NCI-H1417 (cell line): ENCODE results near the gene APOBEC4.

Source experiments
- DNase-seq, 3 experiments: peaks; one replicate each; lab custom pipeline; 2025; lab: John Stamatoyannopoulos, UW

The APOBEC4 gene

DNA sequence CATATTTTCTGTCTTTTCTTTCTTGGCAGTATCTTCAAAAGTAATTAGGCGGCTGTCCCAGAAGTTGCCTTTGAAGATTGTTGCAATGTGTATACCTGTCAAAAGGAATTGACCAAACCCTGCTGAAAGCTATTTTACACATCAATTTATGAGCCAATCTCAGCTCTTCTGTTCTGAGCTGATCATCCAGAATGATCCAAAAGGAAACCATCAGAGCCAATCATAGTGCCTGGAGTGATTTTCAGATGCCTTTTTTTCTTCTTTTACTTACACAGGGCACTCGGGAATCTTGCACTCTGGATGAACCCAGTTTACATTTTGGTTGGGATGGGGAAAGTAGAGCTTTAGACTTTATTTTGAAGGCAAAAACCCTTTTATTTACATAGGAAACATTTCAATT lies 21.8 kb upstream of the APOBEC4 start:
- no peak for DNase-seq

DNA sequence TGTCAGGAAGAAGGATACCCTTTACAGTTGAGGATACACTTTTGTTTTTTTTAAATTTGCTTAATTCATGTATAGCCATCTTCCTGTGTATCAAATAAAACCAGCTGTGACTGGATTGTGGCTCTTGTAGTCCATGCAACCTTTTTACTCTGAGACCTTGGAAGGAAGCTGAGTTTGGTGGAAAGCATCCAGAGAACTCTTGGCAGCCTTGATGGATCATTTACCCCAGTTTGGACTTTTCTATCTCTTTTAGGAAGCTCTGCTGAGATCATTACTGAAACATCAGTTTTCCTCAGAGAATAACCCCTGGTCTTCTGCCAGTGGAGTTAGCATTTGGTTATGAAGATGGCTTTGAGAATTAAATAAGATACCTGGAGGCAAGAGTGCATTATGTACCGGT lies 21.2 kb upstream of the APOBEC4 start:
- no peak for DNase-seq

DNA sequence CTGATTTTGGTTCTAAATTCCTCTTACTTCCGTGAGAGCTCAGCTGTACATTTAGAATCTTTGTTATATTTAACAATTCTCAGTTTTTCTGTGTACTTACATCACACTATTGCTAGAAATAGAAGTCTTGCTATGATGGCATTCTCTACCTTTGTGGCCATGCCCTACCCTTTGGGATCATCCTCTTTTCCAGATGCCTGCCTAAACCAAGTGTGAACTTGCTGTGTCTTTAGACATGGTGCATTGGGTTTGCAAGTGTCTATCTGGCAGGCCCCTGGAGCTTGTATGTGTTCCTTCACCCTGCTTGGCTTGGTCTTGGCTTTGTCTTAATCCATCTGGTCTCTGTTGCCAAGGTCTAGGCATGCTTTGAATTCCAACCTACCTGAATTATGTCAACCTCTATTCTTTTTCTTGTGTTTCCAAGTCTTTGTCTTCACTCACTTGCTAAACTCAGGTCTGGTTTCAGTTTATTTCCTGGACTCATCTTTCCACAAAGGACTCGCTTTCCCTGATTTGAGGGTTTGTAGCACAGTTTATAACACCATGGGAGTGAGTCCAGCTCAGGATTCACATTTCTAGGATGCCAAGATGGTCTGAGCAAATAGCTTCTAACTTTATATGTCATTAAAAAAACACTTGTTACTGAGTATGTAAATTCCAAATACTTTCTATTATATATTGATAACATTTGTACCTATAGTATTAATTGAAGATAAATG lies 20.6 kb upstream of the APOBEC4 start:
- no peak for DNase-seq

DNA sequence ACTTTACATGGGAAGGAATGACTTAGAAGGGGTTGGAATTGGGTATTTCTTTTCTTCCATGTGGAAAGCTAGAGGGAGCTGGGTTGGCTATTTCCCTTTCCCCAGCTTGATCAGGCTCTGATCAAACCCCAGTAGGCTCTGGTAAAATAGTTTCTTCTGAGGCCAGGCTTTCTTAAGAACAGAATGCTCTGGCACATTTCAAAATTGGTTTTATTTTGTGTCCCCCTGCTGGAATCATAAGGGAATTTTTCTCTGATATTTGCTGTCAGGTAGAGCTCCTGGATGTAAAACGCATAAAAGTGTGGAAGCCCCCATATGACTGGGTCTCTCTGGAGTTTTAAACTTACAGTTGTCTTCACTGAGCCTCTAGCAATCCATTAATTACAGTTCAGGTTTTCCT lies 17.1 kb upstream of the APOBEC4 start:
- DNase-seq: no peak

DNA sequence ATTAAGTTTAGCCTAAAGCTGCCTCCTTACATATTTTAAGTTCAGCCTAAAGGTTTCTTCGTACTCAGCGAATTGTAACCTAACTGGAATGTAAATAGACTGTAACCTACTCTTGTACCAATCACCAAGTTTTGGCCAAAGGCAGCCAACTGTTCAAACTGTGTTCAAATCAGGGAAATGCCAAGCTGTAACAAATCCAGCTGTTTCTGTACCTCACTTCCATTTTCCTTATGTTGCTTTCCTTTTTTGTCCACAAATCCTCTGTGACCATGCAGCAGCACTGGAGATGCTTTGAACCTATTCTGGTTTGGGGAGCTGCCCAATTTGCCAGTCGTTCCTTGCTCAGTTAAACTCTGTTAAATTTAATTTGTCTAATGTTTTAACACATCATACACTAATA lies 3.2 kb upstream of the APOBEC4 start:
- no peak for DNase-seq

DNA sequence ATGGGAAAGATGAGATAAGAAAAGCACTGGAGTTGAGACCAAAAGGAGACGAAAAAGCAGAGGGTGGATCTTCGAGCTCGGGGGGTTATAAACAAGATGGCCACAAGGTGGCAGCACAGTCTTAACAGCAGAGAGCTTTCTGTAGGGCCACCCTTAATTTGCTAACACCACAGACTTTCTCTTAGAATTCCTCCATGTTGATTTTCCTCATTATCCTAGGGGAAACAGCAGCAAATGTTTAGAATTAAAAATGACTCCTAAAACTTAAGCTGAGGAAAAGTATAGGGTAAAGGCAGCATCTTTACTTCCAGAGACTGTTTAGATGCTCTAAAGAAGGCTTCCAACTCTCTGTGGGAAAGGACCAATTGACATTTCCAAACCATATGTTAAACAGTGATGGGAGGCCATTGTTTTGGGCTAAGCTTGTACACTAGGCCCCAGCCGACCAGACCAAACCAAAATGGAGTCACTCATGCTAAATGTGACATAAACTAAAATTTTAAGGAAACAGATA lies 2.5 kb upstream of the APOBEC4 start:
- DNase-seq: peak; percentile 65 to 95 (median 88)

DNA sequence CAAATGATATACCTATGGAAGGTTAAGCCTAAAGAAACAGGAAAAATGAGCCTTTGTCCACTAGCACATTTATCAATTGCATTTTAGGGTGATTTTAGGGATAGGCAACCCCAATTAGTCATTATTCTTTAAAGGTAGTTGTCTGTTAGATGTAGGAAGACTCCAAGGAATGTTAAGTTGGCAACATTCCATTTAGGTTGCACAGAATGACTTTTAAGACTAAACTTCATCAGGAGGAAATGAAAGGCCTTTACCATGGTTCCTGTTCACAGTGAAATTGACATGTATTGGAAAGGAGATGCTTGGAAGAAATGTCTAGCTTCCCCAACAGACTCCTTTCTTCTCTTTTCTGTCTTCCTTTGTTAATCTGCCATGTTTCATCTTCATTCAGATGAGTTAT lies 1.6 kb upstream of the APOBEC4 start:
- DNase-seq: no peak

DNA sequence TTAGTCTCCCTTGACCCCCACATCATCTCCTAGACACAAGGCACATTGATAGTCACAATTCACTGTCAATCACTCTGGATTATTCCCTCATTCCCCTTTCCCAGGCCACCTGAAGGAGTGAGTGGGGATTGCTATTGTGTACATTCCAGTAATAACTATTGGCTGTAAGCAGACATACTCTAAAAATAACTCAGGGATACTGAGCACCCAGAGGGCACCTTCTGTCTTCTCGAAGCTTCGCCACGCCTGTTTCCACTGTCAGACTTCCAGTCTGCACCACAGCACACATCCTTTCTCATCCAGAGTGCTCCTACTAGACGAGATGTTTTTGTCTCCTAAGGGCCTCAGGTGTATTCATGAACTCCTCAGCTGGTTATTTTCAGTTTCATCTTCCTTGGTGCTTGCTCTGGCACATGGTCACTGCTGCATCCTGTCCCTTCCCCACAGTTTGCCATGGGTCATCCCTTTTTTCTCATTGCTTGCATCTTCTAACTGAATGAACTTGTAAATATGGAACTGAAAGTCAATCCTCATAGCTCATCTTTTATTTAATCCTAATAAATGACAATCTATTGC lies 848 bp upstream of the APOBEC4 start:
- DNase-seq: peak in 1 of 3 experiments; percentile 19

DNA sequence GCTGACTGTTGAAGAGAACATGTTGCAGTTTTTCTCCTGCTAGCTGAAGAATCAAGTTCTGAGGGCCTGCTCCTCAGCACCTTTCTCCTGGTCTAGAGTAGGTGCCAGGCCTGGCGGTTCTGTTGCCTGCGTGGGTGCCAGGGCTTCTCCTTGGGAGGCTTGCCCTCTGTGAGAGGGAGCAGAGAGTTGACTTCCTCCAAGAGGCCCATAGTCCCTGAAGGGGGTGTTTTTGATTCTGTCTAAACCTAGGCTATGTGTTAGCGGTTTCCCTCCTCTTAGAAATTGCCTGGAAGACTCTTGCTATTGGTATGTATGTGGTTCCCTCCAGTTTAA lies 312 bp upstream of the APOBEC4 start:
- peak in 1 of 3 experiments; percentile 47 for DNase-seq

DNA sequence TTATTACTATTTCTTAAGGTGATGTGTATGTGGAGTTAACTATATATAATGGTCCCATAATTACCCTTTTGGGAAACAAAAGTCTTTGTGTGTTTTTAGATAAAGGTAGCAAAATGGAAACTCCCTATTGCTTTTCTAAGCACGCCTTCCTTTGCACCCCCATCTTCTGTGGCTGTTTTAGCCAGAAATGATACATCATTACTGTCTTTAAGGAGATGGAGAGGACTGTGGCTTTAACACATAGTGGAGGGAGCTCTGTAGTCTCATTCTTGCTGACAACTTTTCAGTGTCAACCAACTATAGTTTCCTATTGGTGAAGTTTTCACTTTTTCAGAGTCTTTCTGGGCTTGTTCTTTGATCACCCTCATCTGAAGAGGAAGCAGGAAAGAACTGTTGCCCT lies 1.0 kb downstream of the APOBEC4 start:
- no peak for DNase-seq

DNA sequence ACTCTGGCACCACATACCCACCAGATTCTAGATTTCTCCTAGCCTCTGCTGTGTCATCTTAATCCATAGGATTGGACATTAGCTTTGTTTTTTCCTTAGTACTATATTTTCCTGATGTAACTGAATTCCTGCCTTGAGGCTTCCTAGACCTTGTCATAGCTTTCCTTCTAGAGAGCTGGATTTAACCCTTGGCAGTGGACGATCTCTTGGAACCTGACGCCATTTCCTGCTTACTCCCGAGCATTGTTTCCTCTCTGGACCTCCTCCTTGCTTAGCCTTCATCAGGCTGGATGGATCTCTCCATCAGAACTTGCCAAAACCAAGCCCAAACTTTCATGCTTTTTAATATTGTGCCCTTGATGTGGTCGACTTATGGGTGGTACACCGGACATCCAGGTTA lies 1.5 kb downstream of the APOBEC4 start:
- DNase-seq: no peak

DNA sequence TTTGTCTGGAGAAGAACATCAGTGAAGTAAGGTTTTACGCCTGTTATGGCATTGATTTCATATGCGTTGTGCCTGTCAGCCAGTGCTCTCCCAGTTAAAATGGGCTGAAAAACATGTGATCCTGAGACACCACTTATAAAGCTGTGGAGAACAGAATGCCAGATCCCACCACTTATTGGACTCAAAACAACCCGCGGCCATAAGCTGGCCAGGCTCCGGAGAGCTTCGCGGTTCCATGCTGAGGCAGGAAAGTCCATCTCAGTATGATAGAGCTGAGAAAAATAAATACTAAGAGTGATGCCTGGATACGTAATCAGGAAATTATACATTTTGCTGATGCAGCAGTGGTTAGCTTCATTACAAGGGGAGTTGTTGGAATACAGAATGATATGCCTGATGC lies 5.1 kb downstream of the APOBEC4 start:
- DNase-seq: no peak

DNA sequence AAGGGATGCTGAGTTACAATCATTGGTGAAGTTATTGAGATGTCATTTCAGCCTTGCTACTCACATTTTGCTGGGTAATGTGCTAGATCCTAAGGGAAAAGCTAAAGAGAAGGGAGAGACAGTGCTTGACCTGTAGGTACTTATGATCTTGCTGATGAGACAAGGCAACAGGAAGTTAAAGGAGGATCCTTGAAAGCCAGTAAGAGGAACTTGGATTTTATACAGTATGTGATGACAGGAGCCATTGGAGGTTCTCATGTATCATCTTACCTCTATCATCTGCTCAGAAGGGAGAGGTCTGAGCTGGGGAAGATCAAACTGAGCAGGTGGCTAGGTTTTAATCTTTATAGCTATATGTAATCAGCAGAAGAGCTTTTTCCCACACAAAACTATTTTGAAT lies 6.3 kb downstream of the APOBEC4 start:
- peak in 1 of 3 experiments; percentile 46 for DNase-seq

DNA sequence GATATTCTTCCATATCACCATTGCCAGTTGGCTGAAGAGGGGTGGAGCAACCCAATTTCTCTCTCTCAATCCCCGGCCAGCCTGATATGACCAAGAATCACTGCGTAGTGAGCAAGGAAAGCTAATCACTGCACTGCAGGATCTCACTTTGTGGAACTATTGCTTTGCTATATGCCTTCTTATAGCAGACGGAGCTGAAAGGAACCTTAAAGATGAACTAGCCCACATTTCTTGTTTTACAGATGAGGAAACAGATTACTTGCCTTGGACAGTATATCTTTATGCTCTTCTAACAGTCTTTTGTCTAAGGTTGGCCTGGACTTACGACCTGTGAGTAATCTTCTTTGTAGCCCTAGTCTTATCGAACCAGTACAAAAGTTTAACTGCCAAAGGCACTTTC lies 7.6 kb downstream of the APOBEC4 start:
- DNase-seq: no peak

DNA sequence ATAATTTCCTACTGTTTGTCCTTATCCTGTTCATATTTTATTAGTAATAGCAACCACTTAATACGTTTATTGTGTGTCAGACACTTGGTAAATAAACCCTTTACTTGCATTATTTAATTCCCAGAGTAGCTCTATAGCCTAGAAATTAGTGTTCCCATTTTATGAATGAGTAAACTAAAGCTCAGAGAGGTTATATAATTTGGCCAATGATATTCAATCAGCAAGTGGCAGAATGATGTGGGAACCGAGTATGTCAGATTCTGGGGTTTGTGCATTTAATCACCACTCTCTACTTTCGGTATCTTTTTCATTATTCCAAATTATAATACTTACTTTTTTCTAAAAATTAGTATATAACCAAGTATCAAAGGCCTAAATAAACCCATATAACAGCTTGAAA lies 10.9 kb downstream of the APOBEC4 start:
- DNase-seq: no peak

DNA sequence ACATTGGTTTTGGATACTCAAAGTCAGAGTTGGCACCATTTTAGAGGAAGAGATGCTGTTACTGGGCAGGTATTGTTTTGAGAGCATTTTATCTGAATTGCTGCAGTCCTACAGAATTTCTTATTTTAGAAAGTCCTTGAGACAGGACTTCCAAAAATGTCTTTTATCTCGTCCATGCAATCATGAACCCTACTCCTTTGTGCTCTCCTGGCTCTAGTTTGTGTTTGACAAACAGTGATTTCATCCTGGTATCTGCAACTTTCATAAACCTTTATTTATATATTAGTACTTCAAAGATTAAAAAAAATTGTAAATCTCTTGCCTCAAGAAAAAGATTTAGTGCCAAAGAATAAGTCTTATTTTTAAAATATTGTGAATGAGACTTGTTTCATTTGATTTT lies 12.9 kb downstream of the APOBEC4 start:
- no peak for DNase-seq

DNA sequence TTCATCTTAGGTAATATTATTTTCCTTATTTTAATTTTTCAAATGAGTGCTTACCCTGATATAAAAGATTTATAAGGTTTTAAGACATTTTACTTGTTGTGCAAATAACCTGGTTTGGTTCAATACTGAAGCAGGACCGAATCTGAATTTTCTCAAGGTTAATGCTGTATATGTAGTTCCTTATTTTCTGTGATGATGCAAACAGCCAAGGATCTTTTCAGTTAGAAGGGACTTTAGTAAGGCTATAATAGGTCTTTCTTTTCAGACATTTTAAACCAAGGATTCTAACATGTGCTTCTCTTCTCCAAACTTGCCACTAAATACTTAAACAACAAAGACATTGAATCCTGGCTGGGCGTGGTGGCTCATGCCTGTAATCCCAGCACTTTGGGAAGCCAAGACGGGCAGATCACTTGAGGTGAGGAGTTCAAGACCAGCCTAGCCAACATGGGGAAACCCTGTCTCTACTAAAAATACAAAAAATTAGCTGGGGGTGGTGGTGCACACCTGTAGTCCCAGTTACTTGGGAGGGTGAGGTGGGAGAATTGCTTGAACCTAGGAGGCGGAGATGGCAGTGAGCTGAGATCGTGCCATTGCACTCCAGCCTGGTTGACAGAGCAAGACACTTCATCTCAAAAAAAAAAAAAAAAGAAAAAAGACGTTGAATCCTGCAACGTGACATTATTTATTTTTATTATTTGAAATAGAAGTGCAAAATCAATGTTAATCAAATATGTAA lies 14.3 kb downstream of the APOBEC4 start:
- no peak for DNase-seq

DNA sequence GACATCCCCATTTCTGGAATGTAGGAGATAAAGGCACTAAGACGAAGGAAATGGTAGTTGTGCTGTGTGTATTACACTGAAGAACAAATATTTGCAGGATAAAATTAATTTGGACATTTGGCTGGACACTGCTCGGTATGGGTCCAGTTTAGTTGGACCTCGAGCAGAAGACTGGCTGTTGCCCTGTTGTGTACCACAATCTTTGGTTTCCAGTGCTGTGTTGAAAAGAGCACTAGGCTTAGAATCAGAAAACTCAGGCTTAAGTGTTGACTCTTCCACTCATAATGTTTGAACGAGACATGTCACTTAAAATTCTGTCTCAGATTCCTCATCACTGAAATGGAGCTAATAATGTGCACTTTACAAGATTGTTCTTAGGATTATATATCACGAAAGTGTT lies 16.3 kb downstream of the APOBEC4 start:
- peak in 2 of 3 experiments; percentile 42 to 47 for DNase-seq

DNA sequence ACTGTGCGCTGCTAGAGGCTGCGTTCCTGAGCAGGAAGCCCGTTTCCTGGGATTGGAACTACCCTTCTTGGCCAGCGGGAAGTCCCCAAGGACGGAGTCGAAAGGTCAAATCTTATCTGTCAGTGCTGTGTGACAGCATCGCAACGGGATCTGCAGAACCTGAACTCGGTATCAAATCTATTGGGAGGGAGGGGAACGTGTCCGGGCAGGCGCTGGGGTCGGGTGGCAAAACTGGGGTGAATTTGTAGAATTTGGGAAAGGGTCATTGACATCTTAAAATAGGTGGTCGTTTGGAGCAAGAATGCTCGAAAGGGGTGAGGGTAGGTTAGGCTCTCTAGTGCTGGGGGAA lies 16.8 kb downstream of the APOBEC4 start:
- no peak for DNase-seq

DNA sequence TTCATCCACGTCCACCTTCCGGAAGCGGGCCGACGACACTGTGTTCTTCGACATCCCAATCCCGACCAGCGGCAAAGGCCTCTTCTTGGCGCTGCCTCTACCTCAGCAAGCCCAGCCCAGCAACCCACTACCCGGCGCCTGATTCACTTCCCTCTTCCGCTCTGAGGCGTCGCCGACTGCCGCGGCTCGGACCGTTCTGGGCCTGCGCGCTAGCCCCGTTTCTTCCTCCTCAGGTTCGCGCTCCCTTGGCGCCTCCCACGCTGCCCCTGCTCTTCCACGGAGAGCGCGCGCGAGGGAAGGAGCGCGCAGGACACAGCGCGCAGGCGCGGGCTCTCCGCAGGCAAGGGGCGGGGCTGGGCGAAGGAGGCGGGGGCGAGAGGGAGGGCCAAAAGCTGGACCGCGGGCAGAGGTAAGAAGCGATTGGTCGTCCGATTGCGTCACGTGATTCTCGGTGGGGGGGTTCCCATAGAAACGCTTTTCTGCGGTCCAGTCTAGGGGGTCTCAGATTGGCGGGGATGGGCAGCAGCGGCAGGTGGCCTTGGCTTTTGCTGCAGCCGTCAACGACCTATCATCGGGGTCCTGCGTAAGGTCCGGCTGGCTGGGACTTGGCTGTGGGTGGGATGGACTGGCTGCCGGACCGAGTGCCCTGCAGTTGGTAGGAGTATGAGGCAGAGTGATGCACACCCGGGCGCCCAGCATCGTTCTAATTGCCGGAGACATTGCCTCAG lies 17.3 kb downstream of the APOBEC4 start, which contains the start of gene ARPC5:
TSS of gene ARPC5 (minus strand) at position 178 of the 728 bp plus-strand sequence. CDS start at position 54, 124 bp downstream.
- peak; percentile 98 to 100 (median 99) for DNase-seq

DNA sequence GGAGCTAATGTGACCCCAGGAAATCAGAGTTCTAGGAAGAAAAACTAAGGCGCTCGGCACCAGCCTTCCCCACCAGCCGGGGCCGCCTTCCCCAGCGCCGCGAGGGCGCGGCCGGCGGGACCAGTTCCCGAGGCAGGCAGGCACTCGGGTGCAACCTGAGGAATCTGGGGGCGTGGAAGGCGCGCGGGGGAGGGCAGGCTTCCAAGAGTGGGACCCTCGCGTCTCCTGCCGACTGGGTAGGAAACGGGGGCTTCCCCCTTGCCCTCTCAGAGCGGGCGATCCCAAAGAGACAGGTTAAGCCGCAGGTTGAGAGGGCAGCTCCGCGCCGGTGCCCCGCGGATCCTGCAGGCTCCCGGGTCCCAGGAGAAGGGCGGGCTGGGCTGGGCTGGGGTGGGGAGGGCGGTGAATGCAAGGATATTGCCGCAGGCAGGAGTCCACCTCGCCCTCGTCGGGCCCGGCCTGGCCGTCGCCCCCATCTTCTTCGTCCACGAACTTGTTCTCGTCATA lies 18.0 kb downstream of the APOBEC4 start:
- peak in 2 of 3 experiments; percentile 54 to 76 for DNase-seq

DNA sequence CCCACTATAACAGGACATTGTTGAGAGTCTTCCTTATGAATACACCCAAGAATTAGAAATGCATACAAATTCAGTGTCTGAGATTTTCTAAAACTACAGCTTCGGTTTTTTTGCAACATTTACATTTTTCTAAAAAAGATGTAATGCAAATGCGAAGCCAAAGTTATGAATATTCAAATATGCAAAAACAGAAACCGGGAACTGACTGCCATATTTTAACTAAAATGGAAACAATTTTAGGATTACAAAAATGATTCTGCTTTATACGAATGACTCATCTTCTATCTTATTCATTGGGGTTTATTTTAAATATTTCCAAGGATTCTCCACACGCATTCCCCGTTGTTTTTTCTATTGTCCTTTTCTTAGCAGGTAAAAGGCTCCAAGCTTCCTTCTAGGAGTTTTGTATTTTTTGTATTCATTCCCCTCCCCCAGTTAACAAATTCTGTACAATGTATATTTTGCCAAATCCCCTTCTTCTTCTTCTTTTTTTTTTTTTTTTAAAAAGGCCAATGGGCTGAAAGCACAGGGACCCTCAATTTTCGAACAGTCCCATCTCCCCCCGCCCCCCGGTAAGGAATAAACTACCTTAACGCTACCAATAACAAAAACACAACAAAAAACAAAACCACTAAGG lies 18.6 kb downstream of the APOBEC4 start:
- no peak for DNase-seq
